DOHH2 (cell line): ENCODE data around the gene POC1B.

Experiments used
- CTCF ChIP-seq: fragments of 200-600 bp; sonication (generic); IDR thresholded peaks from one replicate; pipeline ENCODE4 v1.5.1; 2014; ENCODE audit warnings: antibody characterized with exemption, mild to moderate bottlenecking, low read depth, low read length; ENCODE audit not compliant: poor library complexity, severe bottlenecking
- EZH2phosphoT487 ChIP-seq: fragments of 200-600 bp; sonication (generic); IDR thresholded peaks from 2 replicates; pipeline ENCODE4 v1.6.1; 2017; ENCODE audit warnings: borderline replicate concordance, mild to moderate bottlenecking, antibody characterized with exemption, low read length, moderate library complexity, mixed read lengths

DNA sequence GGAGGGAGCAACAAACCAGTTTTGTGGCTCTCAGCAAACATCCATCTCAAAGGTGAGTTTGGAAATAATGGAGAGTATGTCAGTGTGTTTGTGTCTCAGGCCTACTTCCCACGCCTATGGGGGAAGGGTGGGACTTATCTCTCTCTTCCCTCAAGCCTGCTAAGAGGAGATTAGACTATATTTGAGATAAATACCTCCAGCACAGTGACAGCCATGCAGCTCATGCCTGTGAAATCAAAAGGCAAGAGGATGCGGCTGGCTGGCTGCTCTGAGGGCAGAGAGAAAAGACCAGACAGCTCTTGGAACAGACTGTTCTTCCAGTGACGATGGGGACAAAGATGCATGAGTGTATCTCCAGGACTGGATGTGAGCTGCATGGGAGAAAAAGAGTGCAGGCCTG lies 14.7 kb upstream of the POC1B start:
- TF ChIP-seq CTCF (no peak), EZH2phosphoT487 (no peak)
